Keratinocyte (primary cell): ENCODE data around the gene LRRC8C. TPM values are rescaled to one million over a fixed set of nuclear protein-coding genes. Genes with fewer than 3 reads are reported as not detected.

Experiments used
- DNase-seq: peaks from one replicate; pipeline ENCODE4 v3.0.0-alpha.2; 2011; ENCODE audit warnings: low read depth, missing footprints, low spot score
- FAIRE-seq: peaks from 2 replicates; lab custom pipeline; 2011; peaks lifted over from hg19 to GRCh38; lab: Jason Lieb, UNC
- H2AFZ ChIP-seq: 2 replicates; pipeline ENCODE4 v1.6.0; 2012; ENCODE audit warnings: low read length, control low read depth, inconsistent platforms; ENCODE audit not compliant: control insufficient read depth
- H3K27ac ChIP-seq: 2 replicates; pipeline ENCODE4 v1.5.1; 2011; ENCODE audit warnings: low read length; ENCODE audit not compliant: control insufficient read depth, insufficient read depth
- H3K27me3 ChIP-seq: 3 replicates; pipeline ENCODE4 v1.6.0; 2011; ENCODE audit warnings: low read length; ENCODE audit not compliant: control insufficient read depth, insufficient read depth; ENCODE audit errors: extremely low read depth
- H3K36me3 ChIP-seq, 2 experiments: 2 replicates in 1 of 2; 3 replicates in 1 of 2; pipeline ENCODE4 v1.5.1; 2011; ENCODE audit warnings: low read length in 2 of 2, mild to moderate bottlenecking in 1 of 2; ENCODE audit not compliant: control insufficient read depth in 2 of 2, insufficient read depth in 2 of 2; ENCODE audit errors: extremely low read depth in 1 of 2
- H3K4me1 ChIP-seq: 3 replicates; pipeline ENCODE4 v1.5.1; 2011; ENCODE audit warnings: low read length; ENCODE audit not compliant: control insufficient read depth, insufficient read depth; ENCODE audit errors: extremely low read depth
- H3K4me2 ChIP-seq: 3 replicates; pipeline ENCODE4 v1.6.0; 2011; ENCODE audit warnings: low read depth, low read length; ENCODE audit not compliant: control insufficient read depth, insufficient read depth; ENCODE audit errors: extremely low read depth
- H3K4me3 ChIP-seq, 3 experiments: fragments of 200-600 bp in 1 of 3; sonication (generic) in 1 of 3; 2 replicates in 2 of 3; 3 replicates in 1 of 3; pipeline ENCODE4 v1.5.1; 2011 to 2016; ENCODE audit warnings: low read length in 3 of 3, mild to moderate bottlenecking in 3 of 3, control low read depth in 2 of 3, inconsistent platforms in 1 of 3, low read depth in 1 of 3, mixed read lengths in 1 of 3, mixed run types in 1 of 3, moderate library complexity in 1 of 3; ENCODE audit not compliant: control insufficient read depth in 2 of 3, insufficient read depth in 2 of 3; ENCODE audit errors: extremely low read depth in 1 of 3
- H3K79me2 ChIP-seq: 2 replicates; pipeline ENCODE4 v1.6.0; 2012; ENCODE audit warnings: low read length; ENCODE audit not compliant: control insufficient read depth, insufficient read depth
- H3K9ac ChIP-seq: 3 replicates; pipeline ENCODE4 v1.6.0; 2011; ENCODE audit warnings: low read length; ENCODE audit not compliant: control insufficient read depth, insufficient read depth; ENCODE audit errors: extremely low read depth
- H3K9me1 ChIP-seq: 3 replicates; pipeline ENCODE4 v1.6.0; 2011; ENCODE audit warnings: low read length; ENCODE audit not compliant: control insufficient read depth, insufficient read depth; ENCODE audit errors: extremely low read depth
- H3K9me3 ChIP-seq: 2 replicates; pipeline ENCODE4 v1.5.1; 2012; ENCODE audit warnings: low read depth, low read length; ENCODE audit not compliant: control insufficient read depth
- H4K20me1 ChIP-seq: 3 replicates; pipeline ENCODE4 v1.6.0; 2011; ENCODE audit warnings: low read length; ENCODE audit not compliant: control insufficient read depth, insufficient read depth; ENCODE audit errors: extremely low read depth
- EZH2 ChIP-seq: IDR thresholded peaks from one replicate; pipeline ENCODE4 v1.6.1; 2012; ENCODE audit warnings: inconsistent platforms, mild to moderate bottlenecking, low read length, moderate library complexity
- dilution Hi-C: fragments of 300-500 bp; cut with MboI; formaldehyde crosslinking; loops from one replicate; pipeline ENCODE4 v1.7.0; 2020; ENCODE audit warnings: low sequenced_read_pairs; ENCODE audit not compliant: extremely low pct_ligation_motif_present
- polyA plus RNA-seq, 5 experiments: library from polyadenylated mRNA; depleted of rRNA in 3 of 5; stranded (reverse) in 3 of 5; stranded (forward) in 1 of 5; unstranded in 1 of 5; fragments of >200 nt; gene quantifications; 1 replicate in 1 of 5; 2 replicates in 3 of 5; 3 replicates in 1 of 5; pipeline versions ENCODE4 v1.2.1 to v1.2.3, GENCODE V29; 2011 to 2012; ENCODE audit warnings: missing spikeins in 2 of 5, low read depth in 1 of 5, low replicate concordance in 1 of 5
- TF ChIP-seq, protein P1 (sequence below), 3 experiments: IDR thresholded peaks in 1 of 3; conservative IDR thresholded peaks in 1 of 3; optimal IDR thresholded peaks in 1 of 3; 2 replicates in 2 of 3; 3 replicates in 1 of 3; pipeline versions ENCODE3 to v1.5.1; 2011; ENCODE audit warnings: low read length in 3 of 3, mild to moderate bottlenecking in 3 of 3, moderate library complexity in 2 of 3, control low read depth in 1 of 3, inconsistent platforms in 1 of 3; ENCODE audit not compliant: insufficient read depth in 2 of 3; ENCODE audit errors: extremely low read depth in 1 of 3

LRRC8C gene
- polyA plus RNA-seq, 1 donor (not counting 4 experiments of a cell fraction or from before 2014, with no cell fraction given) = 18.4 TPM

DNA sequence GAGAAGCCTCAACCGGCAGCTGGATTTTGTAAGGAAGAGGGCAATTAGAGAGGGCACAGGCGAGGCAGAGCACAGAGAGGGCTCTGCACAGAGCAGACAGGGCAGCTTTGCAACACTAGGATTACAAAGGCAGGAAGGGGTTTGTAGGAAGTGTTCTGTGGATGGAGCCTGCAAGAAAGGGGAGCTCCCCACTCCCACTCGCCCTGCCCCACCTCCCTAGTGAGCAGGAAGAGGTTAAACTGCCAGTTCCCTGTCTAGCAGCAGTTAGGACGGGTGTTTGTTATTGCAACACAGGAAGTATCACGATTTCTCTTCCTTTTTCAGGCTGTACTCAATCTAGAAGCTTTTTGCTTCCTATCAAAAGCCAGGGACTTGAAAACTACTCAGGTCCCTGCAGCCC, 124.6 kb downstream of the LRRC8C start:
- H3K4me1 ChIP-seq = peaks cover 3% of the 10 kb centered on the region
- no peaks in the 10 kb centered on the region for H3K36me3 ChIP-seq
- H3K9ac ChIP-seq = no peak overlapping the region
- no peak overlapping the region for H3K4me3 ChIP-seq
- no peaks in the 10 kb centered on the region for H3K9me3 ChIP-seq
- dilution Hi-C loops = no loop called here
- FAIRE-seq (no peak), DNase-seq (no peak)
- H3K27ac ChIP-seq = no peak overlapping the region
- H2AFZ ChIP-seq = no peak overlapping the region
- no peaks in the 10 kb centered on the region for H4K20me1 ChIP-seq
- H3K9me1 ChIP-seq = no peaks in the 10 kb centered on the region
- H3K4me2 ChIP-seq = no peak overlapping the region
- no peaks in the 10 kb centered on the region for H3K79me2 ChIP-seq
- H3K27me3 ChIP-seq = no peaks in the 10 kb centered on the region
- no peak for TF ChIP-seq EZH2

DNA sequence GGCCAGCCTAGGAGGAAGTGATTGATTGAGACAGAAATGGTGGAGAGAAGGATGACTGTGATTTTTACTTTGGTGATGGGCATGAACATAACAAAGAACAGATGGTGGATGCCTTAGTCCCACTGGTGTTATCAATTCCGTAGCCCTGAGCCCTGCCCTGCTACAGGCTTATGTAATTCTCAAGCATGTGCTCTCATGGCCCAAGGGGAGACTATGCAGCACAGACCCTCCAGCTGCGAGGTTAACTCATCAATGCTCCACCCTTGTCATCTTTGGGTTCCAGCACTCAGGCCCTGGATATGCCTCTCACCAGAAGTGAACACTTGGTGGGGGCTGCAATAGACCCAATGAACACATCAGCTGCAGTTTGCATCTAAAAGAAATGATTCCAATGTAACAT, 125.2 kb downstream of the LRRC8C start:
- H3K4me2 ChIP-seq = no peak overlapping the region
- dilution Hi-C loops = no loop called here

More for the DNA sequence above, 125.2 kb downstream of the LRRC8C start:
- Histone ChIP-seq H3K27ac (no peak overlapping the region), H3K27me3 (no peaks in the 10 kb centered on the region), H3K4me3 (no peak overlapping the region), H3K9me1 (no peaks in the 10 kb centered on the region), H3K36me3 (no peaks in the 10 kb centered on the region), H3K4me1 (peaks cover 4% of the 10 kb centered on the region), H4K20me1 (no peaks in the 10 kb centered on the region), H3K79me2 (no peaks in the 10 kb centered on the region), H3K9ac (no peak overlapping the region), H3K9me3 (no peaks in the 10 kb centered on the region), H2AFZ (no peak overlapping the region)
- TF ChIP-seq, protein P1, sequence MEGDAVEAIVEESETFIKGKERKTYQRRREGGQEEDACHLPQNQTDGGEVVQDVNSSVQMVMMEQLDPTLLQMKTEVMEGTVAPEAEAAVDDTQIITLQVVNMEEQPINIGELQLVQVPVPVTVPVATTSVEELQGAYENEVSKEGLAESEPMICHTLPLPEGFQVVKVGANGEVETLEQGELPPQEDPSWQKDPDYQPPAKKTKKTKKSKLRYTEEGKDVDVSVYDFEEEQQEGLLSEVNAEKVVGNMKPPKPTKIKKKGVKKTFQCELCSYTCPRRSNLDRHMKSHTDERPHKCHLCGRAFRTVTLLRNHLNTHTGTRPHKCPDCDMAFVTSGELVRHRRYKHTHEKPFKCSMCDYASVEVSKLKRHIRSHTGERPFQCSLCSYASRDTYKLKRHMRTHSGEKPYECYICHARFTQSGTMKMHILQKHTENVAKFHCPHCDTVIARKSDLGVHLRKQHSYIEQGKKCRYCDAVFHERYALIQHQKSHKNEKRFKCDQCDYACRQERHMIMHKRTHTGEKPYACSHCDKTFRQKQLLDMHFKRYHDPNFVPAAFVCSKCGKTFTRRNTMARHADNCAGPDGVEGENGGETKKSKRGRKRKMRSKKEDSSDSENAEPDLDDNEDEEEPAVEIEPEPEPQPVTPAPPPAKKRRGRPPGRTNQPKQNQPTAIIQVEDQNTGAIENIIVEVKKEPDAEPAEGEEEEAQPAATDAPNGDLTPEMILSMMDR (optimal IDR thresholded peaks at IDR 0.05 in 1 of 3, IDR thresholded peaks at IDR 0.05 in 1 of 3, conservative IDR thresholded peaks at IDR 0.05 in 1 of 3; ENCODE audit: extremely low read depth in 1 of 3, insufficient read depth in 2 of 3, low read length in 3 of 3) = no peak
- TF ChIP-seq EZH2 = no peak
- no peak for DNase-seq
- FAIRE-seq = no peak
